ENCODE measurements around the gene RERE.

The RERE gene

GRCh38 chr1:8665833-8666232 lies 151.6 kb downstream of the RERE start:
- TF ChIP-seq CTCF (conservative IDR thresholded peaks at IDR 0.05) (no peak), ZFX (IDR thresholded peaks at IDR 0.05) (no peak)
- H3K27ac ChIP-seq = no peak overlapping the region

GRCh38 chr1:8664887-8665286 lies 152.6 kb downstream of the RERE start:
- H3K27ac ChIP-seq = no peak overlapping the region
- TF ChIP-seq CTCF (conservative IDR thresholded peaks at IDR 0.05) = no peak
- TF ChIP-seq ZFX (IDR thresholded peaks at IDR 0.05) = no peak

GRCh38 chr1:8663915-8664329 lies 153.5 kb downstream of the RERE start:
- no peak for TF ChIP-seq ZFX (IDR thresholded peaks at IDR 0.05)
- TF ChIP-seq CTCF (conservative IDR thresholded peaks at IDR 0.05) = no peak
- H3K27ac ChIP-seq = no peak overlapping the region

GRCh38 chr1:8663090-8663802 lies 154.2 kb downstream of the RERE start:
- H3K27ac ChIP-seq = no peak overlapping the region
- no peak for TF ChIP-seq ZFX (IDR thresholded peaks at IDR 0.05)
- TF ChIP-seq CTCF (conservative IDR thresholded peaks at IDR 0.05) = no peak

- H3K27ac ChIP-seq = no peak overlapping the region
- TF ChIP-seq CTCF (conservative IDR thresholded peaks at IDR 0.05) (no peak), ZFX (IDR thresholded peaks at IDR 0.05) (no peak)
Observed at GRCh38 chr1:8662380-8663072, 154.9 kb downstream of the RERE start.

GRCh38 chr1:8661185-8662110 lies 156.0 kb downstream of the RERE start:
- TF ChIP-seq CTCF (conservative IDR thresholded peaks at IDR 0.05) (no peak), ZFX (IDR thresholded peaks at IDR 0.05) (no peak)
- H3K27ac ChIP-seq = no peak overlapping the region

Measured in C4-2B (cell line).